ENCODE measurements around the gene PRSS50. TPM values are rescaled to one million over a fixed set of nuclear protein-coding genes. Genes with fewer than 3 reads are reported as not detected.

Gene PRSS50
- total RNA-seq, 2 donors from 2014 or later, result 1.2 to 4.4 TPM

DNA sequence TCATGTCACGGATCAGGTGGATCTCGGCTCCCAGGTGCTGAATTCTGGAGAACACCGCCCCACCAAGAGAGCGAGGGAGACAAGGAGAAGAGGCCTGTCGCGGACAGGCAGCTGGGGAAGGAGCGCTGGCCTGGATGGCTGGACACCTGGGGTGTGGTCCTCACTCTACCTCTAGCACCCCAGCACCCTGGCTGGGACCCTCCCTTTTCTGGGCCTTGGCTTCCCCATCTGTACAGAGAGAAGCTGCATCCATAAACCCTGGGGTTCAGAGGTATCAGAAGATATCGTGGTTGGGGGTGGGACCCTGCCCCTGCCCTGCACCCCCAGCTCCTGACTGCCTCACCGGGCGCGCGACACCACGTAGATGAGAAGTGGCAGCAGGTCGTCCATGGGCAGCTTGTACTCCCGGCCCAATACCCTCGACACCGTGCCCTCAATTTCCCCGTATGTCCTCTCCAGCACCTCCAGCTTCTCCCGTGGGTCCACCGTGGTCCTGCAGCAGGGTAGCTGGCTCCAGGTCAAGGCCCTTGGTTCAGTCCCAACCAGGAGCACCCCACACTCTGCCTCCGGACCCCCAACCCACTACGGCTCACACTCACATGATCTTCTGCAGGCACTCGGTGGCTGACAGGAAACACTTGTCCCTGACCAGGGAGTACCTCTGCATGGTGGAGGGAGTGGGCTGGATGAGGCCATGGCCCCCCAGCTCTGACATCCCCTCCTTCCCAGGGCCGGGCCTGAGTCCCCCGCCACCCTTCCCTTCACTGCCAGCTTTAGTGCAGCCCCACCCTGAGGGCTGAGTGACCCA is 45.9 kb downstream of the PRSS50 start:
- no peaks in the 10 kb centered on the region for H3K9me3 Mint-ChIP-seq
- no peaks in the 10 kb centered on the region for H3K4me1 Mint-ChIP-seq
- Histone ChIP-seq H3K9me3 (ENCODE audit: control insufficient read depth, low read length) (no peaks in the 10 kb centered on the region), H3K36me3 (ENCODE audit: control insufficient read depth, insufficient read depth, low read length) (no peaks in the 10 kb centered on the region), H3K27ac (ENCODE audit: low read depth, low read length) (no peak overlapping the region), H3K27me3 (ENCODE audit: control insufficient read depth, insufficient read depth, low read length, poor library complexity, severe bottlenecking) (no peaks in the 10 kb centered on the region), H3K9ac (ENCODE audit: extremely low read depth, low read length, poor library complexity, severe bottlenecking) (no peak overlapping the region), H3K4me1 (ENCODE audit: control insufficient read depth, insufficient read depth, low read length) (no peaks in the 10 kb centered on the region), H3K4me3 (ENCODE audit: low read length) (no peak overlapping the region)
- DNase-seq, result peak; percentile 34
- 93 to 98% methylated on average over 9 to 25 of the region's 25 CpGs for WGBS, 2 experiments (ENCODE audit: insufficient coverage in 1 of 2, insufficient read length in 1 of 2)
- TF ChIP-seq, protein P1, sequence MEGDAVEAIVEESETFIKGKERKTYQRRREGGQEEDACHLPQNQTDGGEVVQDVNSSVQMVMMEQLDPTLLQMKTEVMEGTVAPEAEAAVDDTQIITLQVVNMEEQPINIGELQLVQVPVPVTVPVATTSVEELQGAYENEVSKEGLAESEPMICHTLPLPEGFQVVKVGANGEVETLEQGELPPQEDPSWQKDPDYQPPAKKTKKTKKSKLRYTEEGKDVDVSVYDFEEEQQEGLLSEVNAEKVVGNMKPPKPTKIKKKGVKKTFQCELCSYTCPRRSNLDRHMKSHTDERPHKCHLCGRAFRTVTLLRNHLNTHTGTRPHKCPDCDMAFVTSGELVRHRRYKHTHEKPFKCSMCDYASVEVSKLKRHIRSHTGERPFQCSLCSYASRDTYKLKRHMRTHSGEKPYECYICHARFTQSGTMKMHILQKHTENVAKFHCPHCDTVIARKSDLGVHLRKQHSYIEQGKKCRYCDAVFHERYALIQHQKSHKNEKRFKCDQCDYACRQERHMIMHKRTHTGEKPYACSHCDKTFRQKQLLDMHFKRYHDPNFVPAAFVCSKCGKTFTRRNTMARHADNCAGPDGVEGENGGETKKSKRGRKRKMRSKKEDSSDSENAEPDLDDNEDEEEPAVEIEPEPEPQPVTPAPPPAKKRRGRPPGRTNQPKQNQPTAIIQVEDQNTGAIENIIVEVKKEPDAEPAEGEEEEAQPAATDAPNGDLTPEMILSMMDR (conservative IDR thresholded peaks at IDR 0.05), result no peak
- H3K27me3 Mint-ChIP-seq (ENCODE audit: insufficient read depth), result no peaks in the 10 kb centered on the region
- no peak overlapping the region for H3K4me3 Mint-ChIP-seq
- H3K36me3 Mint-ChIP-seq (ENCODE audit: low read depth), result peaks cover 3% of the 10 kb centered on the region
- no peak overlapping the region for H3K27ac Mint-ChIP-seq

DNA sequence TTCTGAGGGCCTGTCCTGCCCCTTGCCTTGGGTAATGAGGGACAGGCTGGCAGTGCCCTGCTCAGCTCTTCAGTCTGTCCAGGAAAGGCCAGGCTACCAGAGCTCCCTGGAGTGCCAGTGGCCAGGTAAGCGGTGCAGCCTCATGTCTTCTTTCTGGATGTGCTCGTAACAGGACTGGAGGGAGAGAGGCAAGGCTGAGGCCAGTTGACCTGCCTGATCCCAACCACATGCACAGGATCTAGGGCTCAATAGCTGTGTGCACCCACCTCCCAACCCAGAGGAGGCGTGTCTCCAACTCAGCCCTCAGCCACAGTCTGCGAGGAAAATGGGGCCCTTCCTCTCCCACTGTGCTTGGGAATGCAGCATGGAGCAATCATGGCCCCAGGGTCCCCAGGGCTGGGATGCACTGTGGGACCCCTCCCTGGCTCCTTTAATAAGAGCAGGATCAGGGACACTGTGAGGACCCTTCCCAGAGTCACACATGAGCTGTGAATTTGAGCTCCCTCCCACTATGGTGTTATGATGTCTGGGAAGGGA is 46.7 kb downstream of the PRSS50 start:
- Mint-ChIP-seq H3K9me3 (no peaks in the 10 kb centered on the region), H3K36me3 (ENCODE audit: low read depth) (peaks cover 3% of the 10 kb centered on the region), H3K27me3 (ENCODE audit: insufficient read depth) (no peaks in the 10 kb centered on the region), H3K27ac (no peak overlapping the region), H3K4me1 (no peaks in the 10 kb centered on the region), H3K4me3 (no peak overlapping the region)
- no peaks in the 10 kb centered on the region for H3K4me1 ChIP-seq (ENCODE audit: control insufficient read depth, insufficient read depth, low read length)
- H3K9me3 ChIP-seq (ENCODE audit: control insufficient read depth, low read length), result no peaks in the 10 kb centered on the region
- H3K27me3 ChIP-seq (ENCODE audit: control insufficient read depth, insufficient read depth, low read length, poor library complexity, severe bottlenecking), result no peaks in the 10 kb centered on the region
- no peak overlapping the region for H3K4me3 ChIP-seq (ENCODE audit: low read length)
- 91 to 92% methylated on average over 2 to 4 of the region's 4 CpGs for WGBS, 2 experiments (ENCODE audit: insufficient coverage in 1 of 2, insufficient read length in 1 of 2)
- TF ChIP-seq, protein P1 (conservative IDR thresholded peaks at IDR 0.05), result no peak
- no peaks in the 10 kb centered on the region for H3K36me3 ChIP-seq (ENCODE audit: control insufficient read depth, insufficient read depth, low read length)
- H3K27ac ChIP-seq (ENCODE audit: low read depth, low read length), result no peak overlapping the region
- no peak overlapping the region for H3K9ac ChIP-seq (ENCODE audit: extremely low read depth, low read length, poor library complexity, severe bottlenecking)
- DNase-seq, result peak; percentile 44

DNA sequence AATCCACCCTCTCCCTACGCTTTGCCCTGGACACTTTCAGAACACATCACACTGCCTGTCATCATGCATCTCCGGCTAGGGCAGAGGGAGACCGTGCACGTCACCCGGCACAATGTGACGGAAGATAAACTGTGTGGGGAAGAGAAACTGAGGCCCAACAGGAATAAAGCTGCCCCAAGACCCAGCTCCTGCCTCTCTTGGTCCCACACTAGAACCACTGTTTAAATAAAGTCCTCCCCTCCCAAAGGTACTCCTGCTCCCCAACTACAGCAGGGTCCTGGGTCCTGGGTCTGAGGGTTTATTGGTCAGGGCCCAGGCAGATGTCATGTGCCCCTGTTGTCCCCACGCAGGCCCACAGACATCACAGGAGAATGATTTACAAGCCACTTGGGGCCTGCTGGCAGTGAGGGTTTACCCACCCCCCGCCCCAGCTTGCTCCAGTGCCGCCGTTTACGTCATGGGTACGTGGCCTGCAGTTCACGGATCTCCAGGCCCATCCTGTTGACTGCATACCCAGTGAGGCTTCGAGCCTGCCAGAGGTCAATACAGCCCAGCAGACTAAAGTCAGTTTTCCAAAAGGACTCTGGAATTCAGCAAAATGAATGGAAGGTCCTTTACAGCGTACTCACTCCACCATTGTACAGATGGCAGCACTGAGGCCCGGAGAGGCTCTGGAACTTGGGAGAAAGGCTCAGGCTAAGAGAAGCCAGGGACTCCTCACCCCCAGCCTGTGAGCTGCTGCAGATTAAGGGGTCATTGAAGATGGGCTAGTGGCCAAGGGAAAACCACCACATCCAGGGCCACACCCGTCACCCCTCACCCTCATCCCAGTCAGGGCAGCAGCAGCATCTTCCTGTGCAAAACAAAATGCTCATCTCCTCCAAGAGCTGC is 47.4 kb downstream of the PRSS50 start:
- Histone ChIP-seq H3K9ac (ENCODE audit: extremely low read depth, low read length, poor library complexity, severe bottlenecking) (no peak overlapping the region), H3K36me3 (ENCODE audit: control insufficient read depth, insufficient read depth, low read length) (no peaks in the 10 kb centered on the region), H3K4me1 (ENCODE audit: control insufficient read depth, insufficient read depth, low read length) (no peaks in the 10 kb centered on the region), H3K27me3 (ENCODE audit: control insufficient read depth, insufficient read depth, low read length, poor library complexity, severe bottlenecking) (no peaks in the 10 kb centered on the region), H3K9me3 (ENCODE audit: control insufficient read depth, low read length) (no peaks in the 10 kb centered on the region), H3K4me3 (ENCODE audit: low read length) (no peak overlapping the region), H3K27ac (ENCODE audit: low read depth, low read length) (no peak overlapping the region)
- H3K27ac Mint-ChIP-seq, result no peak overlapping the region
- TF ChIP-seq, protein P1 (conservative IDR thresholded peaks at IDR 0.05), result no peak
- H3K36me3 Mint-ChIP-seq (ENCODE audit: low read depth), result peaks cover 3% of the 10 kb centered on the region
- no peaks in the 10 kb centered on the region for H3K4me1 Mint-ChIP-seq
- DNase-seq, result peak; percentile 33
- no peaks in the 10 kb centered on the region for H3K9me3 Mint-ChIP-seq
- no peak overlapping the region for H3K4me3 Mint-ChIP-seq
- 88 to 100% methylated on average over 2 to 17 of the region's 17 CpGs for WGBS, 2 experiments (ENCODE audit: insufficient coverage in 1 of 2, insufficient read length in 1 of 2)
- H3K27me3 Mint-ChIP-seq (ENCODE audit: insufficient read depth), result no peaks in the 10 kb centered on the region

Measured in endodermal cell (in vitro differentiated cells).